HCT116 (cell line): ENCODE measurements around the gene CKB. TPM values are rescaled to one million over a fixed set of nuclear protein-coding genes. Genes with fewer than 3 reads are reported as not detected.

Experiments
- ATAC-seq: fragments of 200-7000 bp; cut with Tn5 transposase; 2 replicates; pipeline ENCODE4 v1.9.1; 2020; ENCODE audit warnings: mild to moderate bottlenecking, moderate library complexity
- BruUV-seq: library from RNA; stranded (reverse); fragments of 400-500 nt; replicated peaks from 2 replicates; lab custom pipeline; 2021; lab: Mats Ljungman, UMichigan
- CTCF ChIA-PET: fragments of 300-600 bp; sonication (Branson Sonifier 250); formaldehyde crosslinking; loops from one replicate; lab custom pipeline; 2021; ENCODE audit warnings: antibody characterized with exemption; lab: Charles Lee
- POLR2A ChIA-PET: fragments of 300-600, 350-600 bp; sonication (Branson Sonifier 250); formaldehyde crosslinking; loops from one replicate; lab custom pipeline; 2021; ENCODE audit warnings: antibody characterized with exemption; lab: Charles Lee
- RAD21 ChIA-PET, 2 experiments: fragments of 300-600 bp; sonication (Branson Sonifier 250); formaldehyde crosslinking; loops; one replicate each; lab custom pipeline; 2023; ENCODE audit warnings: low total read pairs in 2 of 2; ENCODE audit not compliant: uncharacterized antibody in 2 of 2, unreplicated experiment in 2 of 2, low non-redundant PET in 1 of 2; lab: Charles Lee
- DNase-seq: peaks from one replicate; pipeline ENCODE4 v3.0.0-alpha.2; 2010; ENCODE audit warnings: low read depth, low spot score
- H2AFZ ChIP-seq: fragments of 200-600 bp; shearing (Covaris generic), sonication (generic); 2 replicates; pipeline ENCODE4 v1.6.1; 2017; ENCODE audit warnings: low read depth, mixed run types, mixed read lengths, antibody characterized with exemption, low read length; ENCODE audit not compliant: poor library complexity, severe bottlenecking
- H3K27ac ChIP-seq: 2 replicates; pipeline ENCODE4 v1.5.1; 2012; ENCODE audit warnings: low read depth, low read length
- H3K27me3 ChIP-seq: fragments of 200-600 bp; sonication (generic); 2 replicates; pipeline ENCODE4 v1.6.1; 2016; ENCODE audit warnings: mixed run types, low read length, mixed read lengths; ENCODE audit not compliant: insufficient read depth
- H3K36me3 ChIP-seq, 2 experiments: fragments of 200-500 bp in 1 of 2; fragments of 200-600 bp in 1 of 2; sonication (Bioruptor generic) in 1 of 2; sonication (generic) in 1 of 2; 2 replicates each; pipeline versions ENCODE4 v1.5.1 to v1.6.1; 2014 to 2016; ENCODE audit warnings: low read length in 2 of 2, inconsistent platforms in 1 of 2, mixed read lengths in 1 of 2, mixed run types in 1 of 2; ENCODE audit not compliant: insufficient read depth in 2 of 2, control insufficient read depth in 1 of 2
- H3K4me1 ChIP-seq, 2 experiments: fragments of 200-600 bp in 1 of 2; sonication (generic) in 1 of 2; 2 replicates each; pipeline versions ENCODE4 v1.5.1 to v1.6.1; 2012 to 2017; ENCODE audit warnings: low read length in 2 of 2, inconsistent platforms in 1 of 2, mild to moderate bottlenecking in 1 of 2, mixed read lengths in 1 of 2, mixed run types in 1 of 2, moderate library complexity in 1 of 2; ENCODE audit not compliant: insufficient read depth in 2 of 2, control insufficient read depth in 1 of 2
- H3K4me2 ChIP-seq: fragments of 200-600 bp; sonication (generic); 2 replicates; pipeline ENCODE4 v1.6.1; 2017; ENCODE audit warnings: mixed run types, low read length, mixed read lengths
- H3K4me3 ChIP-seq, 2 experiments: fragments of 200-600 bp in 1 of 2; sonication (generic) in 1 of 2; replicated peaks in 1 of 2; 2 replicates each; pipeline ENCODE4 v1.5.1; 2011 to 2016; ENCODE audit warnings: low read length in 2 of 2, control low read depth in 1 of 2, low read depth in 1 of 2, mild to moderate bottlenecking in 1 of 2, mixed read lengths in 1 of 2, mixed run types in 1 of 2
- H3K79me2 ChIP-seq: fragments of 200-600 bp; sonication (generic); 2 replicates; pipeline ENCODE4 v1.6.1; 2017; ENCODE audit warnings: mild to moderate bottlenecking, mixed run types, low read length, moderate library complexity, mixed read lengths; ENCODE audit not compliant: insufficient read depth
- H3K9ac ChIP-seq: fragments of 200-600 bp; sonication (generic); 2 replicates; pipeline ENCODE4 v1.6.1; 2016; ENCODE audit warnings: low read length, mixed read lengths
- H3K9me2 ChIP-seq: fragments of 200-600 bp; sonication (generic), shearing (Covaris generic); 2 replicates; pipeline ENCODE4 v1.6.1; 2017; ENCODE audit warnings: mixed run types, mild to moderate bottlenecking, moderate library complexity; ENCODE audit not compliant: insufficient read depth
- H3K9me3 ChIP-seq, 2 experiments: fragments of 200-500 bp in 1 of 2; fragments of 200-600 bp in 1 of 2; sonication (Bioruptor generic) in 1 of 2; sonication (generic) in 1 of 2; 2 replicates each; pipeline ENCODE4 v1.6.1; 2014 to 2017; ENCODE audit warnings: low read length in 2 of 2, mixed read lengths in 2 of 2, inconsistent platforms in 1 of 2, low read depth in 1 of 2, mild to moderate bottlenecking in 1 of 2, mixed run types in 1 of 2, moderate library complexity in 1 of 2; ENCODE audit not compliant: control insufficient read depth in 1 of 2, insufficient read depth in 1 of 2
- H4K20me1 ChIP-seq: fragments of 200-600 bp; sonication (generic), shearing (Covaris generic); 2 replicates; pipeline ENCODE4 v1.6.1; 2017; ENCODE audit warnings: mixed run types, mild to moderate bottlenecking, moderate library complexity; ENCODE audit not compliant: insufficient read depth
- ATF3 ChIP-seq: IDR thresholded peaks from 2 replicates; pipeline ENCODE4 v1.6.1; 2012
- CBX3 ChIP-seq: IDR thresholded peaks from 2 replicates; pipeline ENCODE4 v1.6.1; 2012; ENCODE audit warnings: low read depth
- CEBPB ChIP-seq: IDR thresholded peaks from 2 replicates; pipeline ENCODE4 v1.6.1; 2012; ENCODE audit warnings: low read depth
- CTCF ChIP-seq, 3 experiments: fragments of 200-600 bp in 1 of 3; sonication (generic) in 1 of 3; IDR thresholded peaks in 2 of 3; conservative IDR thresholded peaks in 1 of 3; 2 replicates each; pipeline ENCODE4 v1.5.1; 2012 to 2017; ENCODE audit warnings: low read depth in 2 of 3, low read length in 2 of 3, antibody characterized with exemption in 1 of 3, borderline replicate concordance in 1 of 3, control low read depth in 1 of 3, mild to moderate bottlenecking in 1 of 3, mixed read lengths in 1 of 3, mixed run types in 1 of 3, moderate library complexity in 1 of 3; ENCODE audit not compliant: insufficient read depth in 1 of 3
- EGR1 ChIP-seq: IDR thresholded peaks from 2 replicates; pipeline ENCODE4 v1.6.1; 2012; ENCODE audit warnings: low read depth
- ELF1 ChIP-seq: IDR thresholded peaks from 2 replicates; pipeline ENCODE4 v1.6.1; 2012; ENCODE audit warnings: low read depth, borderline replicate concordance
- EZH2phosphoT487 ChIP-seq: fragments of 200-600 bp; IDR thresholded peaks from 2 replicates; pipeline ENCODE4 v1.6.1; 2018; ENCODE audit warnings: antibody characterized with exemption, borderline replicate concordance
- FOSL1 ChIP-seq: IDR thresholded peaks from 2 replicates; pipeline ENCODE4 v1.6.1; 2012; ENCODE audit warnings: low read depth
- JUND ChIP-seq: IDR thresholded peaks from 2 replicates; pipeline ENCODE4 v1.6.1; 2012
- RAD21 ChIP-seq: IDR thresholded peaks from 2 replicates; pipeline ENCODE4 v1.6.1; 2012; ENCODE audit warnings: low read depth, mild to moderate bottlenecking
- REST ChIP-seq: IDR thresholded peaks from 2 replicates; pipeline ENCODE4 v1.6.1; 2012; ENCODE audit warnings: low read depth
- SIN3A ChIP-seq: IDR thresholded peaks from 2 replicates; pipeline ENCODE4 v1.6.1; 2012; ENCODE audit warnings: low read depth
- SP1 ChIP-seq: IDR thresholded peaks from 2 replicates; pipeline ENCODE4 v1.6.1; 2012; ENCODE audit warnings: low read depth
- SRF ChIP-seq: IDR thresholded peaks from 2 replicates; pipeline ENCODE4 v1.6.1; 2012; ENCODE audit warnings: low read depth
- TCF7L2 ChIP-seq: IDR thresholded peaks from 2 replicates; pipeline ENCODE4 v1.7.0; 2011; ENCODE audit warnings: borderline replicate concordance, inconsistent platforms; ENCODE audit not compliant: insufficient read depth, insufficient read length; ENCODE audit errors: extremely low read depth
- YY1 ChIP-seq: IDR thresholded peaks from 2 replicates; pipeline ENCODE4 v1.6.1; 2011; ENCODE audit warnings: low read length, low read depth, moderate library complexity, mild to moderate bottlenecking; ENCODE audit not compliant: insufficient replicate concordance; ENCODE audit errors: extremely low read depth
- ZBTB33 ChIP-seq: IDR thresholded peaks from 2 replicates; pipeline ENCODE4 v1.6.1; 2011; ENCODE audit warnings: mild to moderate bottlenecking, low read length, moderate library complexity; ENCODE audit not compliant: insufficient replicate concordance; ENCODE audit errors: extremely low read depth
- ZFX ChIP-seq: fragments of 450-650 bp; IDR thresholded peaks from 2 replicates; pipeline ENCODE4 v1.6.1; 2017
- ZNF274 ChIP-seq: fragments of 200-500 bp; sonication (Bioruptor generic); IDR thresholded peaks from 2 replicates; pipeline ENCODE4 v1.6.1; 2014; ENCODE audit warnings: mild to moderate bottlenecking, low read depth, low read length, inconsistent platforms
- intact Hi-C: fragments of 100-400 bp; cut with micrococcal nuclease; formaldehyde crosslinking; loops from 2 replicates; pipeline ENCODE4 v1.10.0; 2022
- total RNA-seq: library from RNA; stranded (reverse); gene quantifications from one replicate; pipeline ENCODE4 v1.2.1, GENCODE V29; 2021; ENCODE audit not compliant: unreplicated experiment

Gene CKB
- total RNA-seq, 1 experiment from 2014 or later: 605 TPM

- H3K4me2 ChIP-seq: no peak overlapping the region
- peaks cover 15% of the 10 kb centered on the region for H3K79me2 ChIP-seq
- no peaks in the 10 kb centered on the region for H3K9me2 ChIP-seq
- H3K4me3 ChIP-seq: no peak overlapping the region
- H3K36me3 ChIP-seq: peaks cover 18 to 33% of the 10 kb centered on the region in 2 experiments
- no peaks in the 10 kb centered on the region for H3K27me3 ChIP-seq
- H2AFZ ChIP-seq: no peak overlapping the region
- ChIA-PET RAD21 (interaction anchor here in 1 of 2 experiments (0.6 kb wide), 1 partner anchor 111 kb away, joined by 3 read pairs; no protein-coding TSS in a partner anchor), CTCF (interaction anchor here (1.3 kb wide), 1 partner anchor 46 kb away, joined by 4 read pairs; no protein-coding TSS in a partner anchor), POLR2A (no interaction called here)
- ATAC-seq: no peak
- no peaks in the 10 kb centered on the region for H3K4me1 ChIP-seq
- intact Hi-C loops: no loop called here
- no peaks in the 10 kb centered on the region; the same call in 1 of the 2 replicates for H4K20me1 ChIP-seq
- BruUV-seq: no TSS peak
- no peaks in the 10 kb centered on the region for H3K9me3 ChIP-seq
- H3K9ac ChIP-seq: no peak overlapping the region
- TF ChIP-seq CEBPB (no peak), RAD21 (no peak), ELF1 (no peak), ZBTB33 (no peak), YY1 (no peak), TCF7L2 (no peak), ZNF274 (no peak), CBX3 (no peak), ZFX (no peak), ATF3 (no peak), REST (no peak), CTCF (IDR thresholded peaks at IDR 0.05 in 2 of 3, conservative IDR thresholded peaks at IDR 0.05 in 1 of 3; ENCODE audit: borderline replicate concordance in 1 of 3, insufficient read depth in 1 of 3, low read depth in 2 of 3, low read length in 2 of 3) (no peak), SRF (no peak), EGR1 (no peak), FOSL1 (no peak), SIN3A (no peak), JUND (no peak), EZH2phosphoT487 (no peak), SP1 (no peak)
- TF ChIP-seq, all 23 proteins: peak for 0
- no peak overlapping the region for H3K27ac ChIP-seq
- DNase-seq: no peak
These were observed 21.4 kb downstream of the CKB start for GRCh38 chr14:103501041-103501870.
